ENCODE measurements around the gene CDK19. TPM values are rescaled to one million over a fixed set of nuclear protein-coding genes. Genes with fewer than 3 reads are reported as not detected.

The CDK19 gene
- total RNA-seq, 1 experiment from 2014 or later: 24.3 TPM

- H3K36me3 Mint-ChIP-seq (ENCODE audit: insufficient read depth, unreplicated experiment): no peaks in the 10 kb centered on the region
- DNase-seq: no peak
- H3K4me1 Mint-ChIP-seq (ENCODE audit: low read depth, unreplicated experiment): peaks cover 9% of the 10 kb centered on the region
- no TSS peak for BruUV-seq (replicated peaks)
- no peaks in the 10 kb centered on the region for H3K9me3 Mint-ChIP-seq (ENCODE audit: low read depth, unreplicated experiment)
- no peak overlapping the region for H3K4me3 Mint-ChIP-seq (ENCODE audit: low read depth, unreplicated experiment)
- CTCF ChIA-PET: no interaction called here
- intact Hi-C loops (cut with micrococcal nuclease; ENCODE audit: unreplicated experiment): no loop called here
- no peaks in the 10 kb centered on the region for H3K27me3 Mint-ChIP-seq (ENCODE audit: unreplicated experiment)
- no peak overlapping the region for H3K27ac Mint-ChIP-seq (ENCODE audit: unreplicated experiment)
- no peak for TF ChIP-seq CTCF (IDR thresholded peaks at IDR 0.05; ENCODE audit: unreplicated experiment)
Observed at GRCh38 chr6:110633731-110634213, 181.5 kb downstream of the CDK19 start.

- H3K27me3 Mint-ChIP-seq (ENCODE audit: unreplicated experiment): no peaks in the 10 kb centered on the region
- no peak for TF ChIP-seq CTCF (IDR thresholded peaks at IDR 0.05; ENCODE audit: unreplicated experiment)
- no peaks in the 10 kb centered on the region for H3K9me3 Mint-ChIP-seq (ENCODE audit: low read depth, unreplicated experiment)
- no TSS peak for BruUV-seq (replicated peaks)
- H3K36me3 Mint-ChIP-seq (ENCODE audit: insufficient read depth, unreplicated experiment): no peaks in the 10 kb centered on the region
- H3K4me1 Mint-ChIP-seq (ENCODE audit: low read depth, unreplicated experiment): peaks cover 28% of the 10 kb centered on the region
- H3K4me3 Mint-ChIP-seq (ENCODE audit: low read depth, unreplicated experiment): no peak overlapping the region
- no peak for DNase-seq
- intact Hi-C loops (cut with micrococcal nuclease; ENCODE audit: unreplicated experiment): loop anchor here (5.0 kb wide), 1 partner anchor 43 kb away; no protein-coding TSS in a partner anchor
- CTCF ChIA-PET: interaction anchor here (0.5 to 1.0 kb wide), 2 partner anchors 10 to 218 kb away, joined by 4 read pairs; no protein-coding TSS in a partner anchor
- H3K27ac Mint-ChIP-seq (ENCODE audit: unreplicated experiment): peak overlapping the region; percentile 15
Observed at GRCh38 chr6:110629153-110629552, 186.1 kb downstream of the CDK19 start.

GRCh38 chr6:110628330-110628729 lies 186.9 kb downstream of the CDK19 start:
- H3K27ac Mint-ChIP-seq (ENCODE audit: unreplicated experiment): no peak overlapping the region
- H3K27me3 Mint-ChIP-seq (ENCODE audit: unreplicated experiment): no peaks in the 10 kb centered on the region
- H3K4me1 Mint-ChIP-seq (ENCODE audit: low read depth, unreplicated experiment): peaks cover 28% of the 10 kb centered on the region
- intact Hi-C loops (cut with micrococcal nuclease; ENCODE audit: unreplicated experiment): loop anchor here (5.0 kb wide), 1 partner anchor 44 kb away; no protein-coding TSS in a partner anchor
- no peaks in the 10 kb centered on the region for H3K36me3 Mint-ChIP-seq (ENCODE audit: insufficient read depth, unreplicated experiment)
- H3K4me3 Mint-ChIP-seq (ENCODE audit: low read depth, unreplicated experiment): no peak overlapping the region
- no peak for TF ChIP-seq CTCF (IDR thresholded peaks at IDR 0.05; ENCODE audit: unreplicated experiment)
- H3K9me3 Mint-ChIP-seq (ENCODE audit: low read depth, unreplicated experiment): no peaks in the 10 kb centered on the region
- DNase-seq: no peak
- BruUV-seq (replicated peaks): no TSS peak
- CTCF ChIA-PET: no interaction called here

GRCh38 chr6:110626442-110626841 lies 188.8 kb downstream of the CDK19 start:
- no peak overlapping the region for H3K4me3 Mint-ChIP-seq (ENCODE audit: low read depth, unreplicated experiment)
- no peak for TF ChIP-seq CTCF (IDR thresholded peaks at IDR 0.05; ENCODE audit: unreplicated experiment)
- intact Hi-C loops (cut with micrococcal nuclease; ENCODE audit: unreplicated experiment): loop anchor here (5.0 kb wide), 1 partner anchor 46 kb away; no protein-coding TSS in a partner anchor

More at GRCh38 chr6:110626442-110626841, 188.8 kb downstream of the CDK19 start:
- no peak for DNase-seq
- Mint-ChIP-seq H3K27me3 (ENCODE audit: unreplicated experiment) (no peaks in the 10 kb centered on the region), H3K9me3 (ENCODE audit: low read depth, unreplicated experiment) (no peaks in the 10 kb centered on the region), H3K36me3 (ENCODE audit: insufficient read depth, unreplicated experiment) (no peaks in the 10 kb centered on the region), H3K27ac (ENCODE audit: unreplicated experiment) (no peak overlapping the region), H3K4me1 (ENCODE audit: low read depth, unreplicated experiment) (peaks cover 28% of the 10 kb centered on the region)
- CTCF ChIA-PET: no interaction called here
- no TSS peak for BruUV-seq (replicated peaks)
